Measurements from ENCODE around the gene FDX2. TPM values are rescaled to one million over a fixed set of nuclear protein-coding genes. Genes with fewer than 3 reads are reported as not detected.
A peak's percentile ranks its signal among the peaks of the same experiment; 100 is the strongest.

FDX2 gene
- total and polyA plus RNA-seq, 2 donors (not counting 1 experiment from before 2014, with no cell fraction given), result 14.0 to 21.0 TPM

- Histone ChIP-seq H3K4me2 (ENCODE audit: extremely low read depth, insufficient read depth, low read length) (no peak overlapping the region), H3K9me3 (ENCODE audit: control insufficient read depth, insufficient read depth, low read depth, low read length) (no peaks in the 10 kb centered on the region), H3K4me3 (replicated peaks in 1 of 4; ENCODE audit: control extremely low read depth in 1 of 4, insufficient read depth in 1 of 4, low read depth in 3 of 4, low read length in 4 of 4) (no peak overlapping the region), H3K36me3 (ENCODE audit: control insufficient read depth, insufficient read depth, low read length) (no peaks in the 10 kb centered on the region), H3K79me2 (ENCODE audit: control insufficient read depth, insufficient read depth, low read length) (no peaks in the 10 kb centered on the region), H3K27me3 (ENCODE audit: control insufficient read depth, insufficient read depth, low read length) (peaks cover 38% of the 10 kb centered on the region), H3K9ac (ENCODE audit: insufficient read depth, low read length) (no peak overlapping the region), H4K20me1 (ENCODE audit: control insufficient read depth, extremely low read depth, insufficient read depth, low read length) (no peaks in the 10 kb centered on the region), H3K27ac (ENCODE audit: insufficient read depth, low read length) (no peak overlapping the region), H3K4me1 (ENCODE audit: control insufficient read depth, extremely low read depth, insufficient read depth, low read length) (peaks cover 4% of the 10 kb centered on the region), H2AFZ (ENCODE audit: low read length) (no peak overlapping the region)
- no peak for DNase-seq (ENCODE audit: low read depth in 2 of 2)
- peak; percentile 17 for TF ChIP-seq EZH2 (IDR thresholded peaks at IDR 0.05; ENCODE audit: low read length, missing control alignments)
- no peak for TF ChIP-seq CTCF (conservative IDR thresholded peaks at IDR 0.05 in 1 of 2, IDR thresholded peaks at IDR 0.05 in 1 of 2; ENCODE audit: low read depth in 1 of 2, low read length in 2 of 2)
Measured at GRCh38 chr19:10295847-10296591, 19.8 kb downstream of the FDX2 start.

GRCh38 chr19:10295305-10295846 is 20.4 kb downstream of the FDX2 start:
- H3K4me1 ChIP-seq (ENCODE audit: control insufficient read depth, extremely low read depth, insufficient read depth, low read length), result peaks cover 8% of the 10 kb centered on the region
- no peaks in the 10 kb centered on the region for H3K36me3 ChIP-seq (ENCODE audit: control insufficient read depth, insufficient read depth, low read length)
- H3K4me2 ChIP-seq (ENCODE audit: extremely low read depth, insufficient read depth, low read length), result peak overlapping the region; percentile 23
- H3K4me3 ChIP-seq (replicated peaks in 1 of 4; ENCODE audit: control extremely low read depth in 1 of 4, insufficient read depth in 1 of 4, low read depth in 3 of 4, low read length in 4 of 4), result no peak overlapping the region
- no peak for DNase-seq (ENCODE audit: low read depth in 2 of 2)
- no peak overlapping the region for H3K27ac ChIP-seq (ENCODE audit: insufficient read depth, low read length)
- H3K27me3 ChIP-seq (ENCODE audit: control insufficient read depth, insufficient read depth, low read length), result peaks cover 44% of the 10 kb centered on the region
- H3K9me3 ChIP-seq (ENCODE audit: control insufficient read depth, insufficient read depth, low read depth, low read length), result no peaks in the 10 kb centered on the region
- no peaks in the 10 kb centered on the region for H4K20me1 ChIP-seq (ENCODE audit: control insufficient read depth, extremely low read depth, insufficient read depth, low read length)
- no peak for TF ChIP-seq EZH2 (IDR thresholded peaks at IDR 0.05; ENCODE audit: low read length, missing control alignments)
- TF ChIP-seq CTCF (conservative IDR thresholded peaks at IDR 0.05 in 1 of 2, IDR thresholded peaks at IDR 0.05 in 1 of 2; ENCODE audit: low read depth in 1 of 2, low read length in 2 of 2), result no peak
- no peaks in the 10 kb centered on the region for H3K79me2 ChIP-seq (ENCODE audit: control insufficient read depth, insufficient read depth, low read length)
- H3K9ac ChIP-seq (ENCODE audit: insufficient read depth, low read length), result no peak overlapping the region
- H2AFZ ChIP-seq (ENCODE audit: low read length), result no peak overlapping the region

GRCh38 chr19:10294368-10294697 is 21.5 kb downstream of the FDX2 start:
- peaks cover 13% of the 10 kb centered on the region for H3K4me1 ChIP-seq (ENCODE audit: control insufficient read depth, extremely low read depth, insufficient read depth, low read length)
- H3K27me3 ChIP-seq (ENCODE audit: control insufficient read depth, insufficient read depth, low read length), result peaks cover 49% of the 10 kb centered on the region
- no peaks in the 10 kb centered on the region for H3K79me2 ChIP-seq (ENCODE audit: control insufficient read depth, insufficient read depth, low read length)
- H2AFZ ChIP-seq (ENCODE audit: low read length), result no peak overlapping the region
- no peak for TF ChIP-seq CTCF (conservative IDR thresholded peaks at IDR 0.05 in 1 of 2, IDR thresholded peaks at IDR 0.05 in 1 of 2; ENCODE audit: low read depth in 1 of 2, low read length in 2 of 2)
- peak; percentile 2 for TF ChIP-seq EZH2 (IDR thresholded peaks at IDR 0.05; ENCODE audit: low read length, missing control alignments)
- no peak overlapping the region for H3K9ac ChIP-seq (ENCODE audit: insufficient read depth, low read length)
- H3K4me2 ChIP-seq (ENCODE audit: extremely low read depth, insufficient read depth, low read length), result no peak overlapping the region
- no peaks in the 10 kb centered on the region for H4K20me1 ChIP-seq (ENCODE audit: control insufficient read depth, extremely low read depth, insufficient read depth, low read length)
- no peaks in the 10 kb centered on the region for H3K36me3 ChIP-seq (ENCODE audit: control insufficient read depth, insufficient read depth, low read length)
- no peaks in the 10 kb centered on the region for H3K9me3 ChIP-seq (ENCODE audit: control insufficient read depth, insufficient read depth, low read depth, low read length)
- H3K4me3 ChIP-seq (replicated peaks in 1 of 4; ENCODE audit: control extremely low read depth in 1 of 4, insufficient read depth in 1 of 4, low read depth in 3 of 4, low read length in 4 of 4), result no peak overlapping the region
- no peak overlapping the region for H3K27ac ChIP-seq (ENCODE audit: insufficient read depth, low read length)
- DNase-seq (ENCODE audit: low read depth in 2 of 2), result no peak
